Prostate gland (tissue), 2 donors: Measurements from ENCODE around the gene PPP4R3A. TPM values are rescaled to one million over a fixed set of nuclear protein-coding genes. Genes with fewer than 3 reads are reported as not detected.

Source experiments
- DNase-seq: peaks from one replicate; pipeline ENCODE4 v3.0.0-alpha.2; 2019; ENCODE audit warnings: low spot score
- H3K27ac ChIP-seq, 2 donors: fragments of 200-600 bp; sonication (generic); 2 replicates each; pipeline ENCODE4 v1.5.1; 2017 to 2019
- H3K27me3 ChIP-seq: fragments of 200-600 bp; sonication (generic); replicated peaks from 2 replicates; pipeline ENCODE4 v1.5.1; 2019; ENCODE audit not compliant: insufficient read depth
- H3K36me3 ChIP-seq, 2 donors: fragments of 200-600 bp; sonication (generic); 1 replicate in 1 of 2; 2 replicates in 1 of 2; pipeline versions ENCODE4 v1.5.1 to v1.8.1; 2017 to 2019
- H3K4me1 ChIP-seq: fragments of 200-600 bp; sonication (generic); replicated peaks from 2 replicates; pipeline ENCODE4 v1.5.1; 2019
- H3K4me3 ChIP-seq, 2 donors: fragments of 200-600 bp; sonication (generic); 2 replicates each; pipeline ENCODE4 v1.5.1; 2017 to 2019
- H3K9me3 ChIP-seq: fragments of 200-600 bp; sonication (generic); 2 replicates; pipeline ENCODE4 v1.5.1; 2017
- CTCF ChIP-seq, 4 experiments: fragments of 200-600 bp in 2 of 4; fragments of 450-650 bp in 2 of 4; sonication (generic) in 2 of 4; IDR thresholded peaks; 1 replicate in 3 of 4; 2 replicates in 1 of 4; pipeline ENCODE4 v1.5.1; 2016 to 2019; ENCODE audit warnings: antibody characterized with exemption in 4 of 4, mild to moderate bottlenecking in 2 of 4, moderate library complexity in 2 of 4
- POLR2A ChIP-seq: fragments of 450-650 bp; IDR thresholded peaks from one replicate; pipeline ENCODE4 v1.6.1; 2016; ENCODE audit warnings: antibody characterized with exemption, mild to moderate bottlenecking
- POLR2AphosphoS5 ChIP-seq: sonication (generic); formaldehyde crosslinking; IDR thresholded peaks from one replicate; pipeline ENCODE4 v1.6.1; 2017; ENCODE audit warnings: antibody characterized with exemption
- WGBS: methylation state at CpG from one replicate; pipeline ENCODE4 v1.1.5; 2018; 5-methylcytosine and 5-hydroxymethylcytosine counted together
- intact Hi-C: fragments of 100-400 bp; cut with DNase I; formaldehyde crosslinking; loops from one replicate; pipeline ENCODE4 v1.14.2; 2022
- total RNA-seq, 2 donors: library from RNA; depleted of rRNA; stranded (reverse); fragments of >200 nt; gene quantifications; one replicate each; pipeline ENCODE4 v1.1.0, GENCODE V29; 2016

The PPP4R3A gene
- total RNA-seq, 2 donors from 2014 or later = 63.4 to 97.2 TPM

- H3K36me3 ChIP-seq = no peaks in the 10 kb centered on the region
- H3K27ac ChIP-seq = no peak overlapping the region
- intact Hi-C loops = no loop called here
- DNase-seq = no peak
- H3K9me3 ChIP-seq = no peaks in the 10 kb centered on the region
- WGBS = 65% methylated on average over 9 of the region's 9 CpGs
- H3K4me1 ChIP-seq = no peaks in the 10 kb centered on the region
- TF ChIP-seq POLR2AphosphoS5 (no peak), CTCF (IDR thresholded peaks at IDR 0.05) (no peak), POLR2A (no peak)
- H3K27me3 ChIP-seq = no peaks in the 10 kb centered on the region
- no peak overlapping the region for H3K4me3 ChIP-seq
These were observed 85.1 kb downstream of the PPP4R3A start for GRCh38 chr14:91424813-91425530.

DNA sequence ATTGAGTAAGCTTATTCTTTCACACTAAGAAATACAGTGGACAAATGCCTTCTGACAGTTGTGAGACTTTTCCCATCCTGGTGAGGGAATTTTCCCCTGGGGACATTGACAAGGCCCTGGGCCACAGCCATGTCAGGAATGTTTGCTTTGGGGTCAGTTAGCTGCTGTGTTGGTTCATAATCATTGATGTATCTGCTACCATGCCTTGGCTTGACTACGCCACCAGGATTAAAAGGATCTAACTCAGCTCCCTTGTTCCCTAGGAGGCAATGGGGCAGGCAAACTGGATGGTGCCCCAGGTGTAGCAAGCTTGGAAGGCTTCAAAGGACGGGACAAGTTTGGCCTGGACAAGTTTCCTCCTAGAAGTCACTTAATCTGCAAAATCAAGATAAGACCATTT is 89.4 kb downstream of the PPP4R3A start:
- no peaks in the 10 kb centered on the region for H3K36me3 ChIP-seq

GRCh38 chr14:91419451-91419850 is 90.7 kb downstream of the PPP4R3A start:
- no peak overlapping the region for H3K27ac ChIP-seq
- H3K4me1 ChIP-seq = peaks cover 5% of the 10 kb centered on the region
- H3K4me3 ChIP-seq = no peak overlapping the region
- no peak for DNase-seq
- 37% methylated on average over 3 of the region's 3 CpGs for WGBS
- no peaks in the 10 kb centered on the region for H3K27me3 ChIP-seq
- intact Hi-C loops = no loop called here
- no peaks in the 10 kb centered on the region for H3K9me3 ChIP-seq
- H3K36me3 ChIP-seq = no peaks in the 10 kb centered on the region
- TF ChIP-seq POLR2AphosphoS5 = no peak
- TF ChIP-seq POLR2A = no peak
- TF ChIP-seq CTCF (IDR thresholded peaks at IDR 0.05) = no peak

More for the DNA sequence above, 89.4 kb downstream of the PPP4R3A start:
- H3K9me3 ChIP-seq = no peaks in the 10 kb centered on the region
- H3K4me3 ChIP-seq = no peak overlapping the region
- TF ChIP-seq CTCF (IDR thresholded peaks at IDR 0.05) = no peak
- TF ChIP-seq POLR2A = no peak
- no peak for TF ChIP-seq POLR2AphosphoS5
- intact Hi-C loops = no loop called here
- H3K4me1 ChIP-seq = peaks cover 5% of the 10 kb centered on the region
- WGBS = 55% methylated on average over 2 of the region's 2 CpGs
- no peak for DNase-seq
- H3K27me3 ChIP-seq = no peaks in the 10 kb centered on the region
- no peak overlapping the region for H3K27ac ChIP-seq

DNA sequence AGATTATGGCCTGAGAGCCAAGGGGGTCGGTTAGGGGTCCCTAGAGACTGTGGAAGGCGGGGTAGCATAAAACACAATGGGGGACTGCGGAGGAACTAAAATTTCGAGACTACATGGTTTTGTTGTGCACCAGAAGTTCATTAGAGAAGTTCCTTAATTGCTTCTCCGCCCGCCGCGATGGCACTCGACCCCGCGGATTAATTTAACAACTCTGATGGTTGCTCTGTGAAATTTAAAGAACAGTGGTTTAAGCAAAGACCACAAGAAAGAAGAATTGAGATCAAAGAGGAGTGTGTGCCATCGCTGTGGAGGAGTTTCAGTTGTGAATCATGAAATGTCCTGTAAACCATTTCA is 91.1 kb downstream of the PPP4R3A start:
- H3K27ac ChIP-seq = no peak overlapping the region
- no peak for DNase-seq

More for the DNA sequence above, 91.1 kb downstream of the PPP4R3A start:
- Histone ChIP-seq H3K9me3 (no peaks in the 10 kb centered on the region), H3K27me3 (no peaks in the 10 kb centered on the region), H3K4me1 (peaks cover 5% of the 10 kb centered on the region), H3K4me3 (peak overlapping the region in 1 of 2 donors; percentile 65), H3K36me3 (no peaks in the 10 kb centered on the region)
- TF ChIP-seq POLR2A = no peak
- no peak for TF ChIP-seq POLR2AphosphoS5
- TF ChIP-seq CTCF (IDR thresholded peaks at IDR 0.05) = peak in 1 of 4 experiments; percentile 33
- intact Hi-C loops = no loop called here
- WGBS = 50% methylated on average over 12 of the region's 12 CpGs
